Stimulated activated CD8-positive, alpha-beta memory T cell treated with anti-CD3 and anti-CD28 coated beads, Interleukin-4, amount 100 ng/mL, for 1 hour (primary cell): ENCODE results near the gene ARHGAP32.

Source experiments
- DNase-seq, 2 donors: peaks; one replicate each; pipeline ENCODE4 v3.0.0-alpha.2; 2020; ENCODE audit warnings: low read depth in 2 of 2, low spot score in 1 of 2

ARHGAP32 gene

DNA sequence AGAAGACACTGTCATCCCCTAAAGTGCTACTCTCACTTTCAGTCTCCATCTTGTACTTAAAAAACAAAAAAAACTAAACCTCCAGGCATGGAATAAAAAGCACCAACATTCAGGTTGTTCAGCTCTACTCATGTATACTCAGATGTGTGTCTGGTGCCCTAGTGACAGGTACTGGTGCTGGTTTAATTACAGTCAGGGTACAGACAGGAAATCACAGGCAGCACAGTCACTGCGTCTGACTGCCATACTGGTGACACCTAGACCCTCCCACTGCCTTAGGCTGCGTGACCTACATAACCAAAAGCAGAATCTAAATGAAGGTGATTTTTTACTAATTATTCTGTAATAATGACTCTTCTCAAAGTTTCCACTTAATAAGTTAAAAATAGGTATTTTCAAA, at the start of gene ARHGAP32:
ARHGAP32 (minus strand) TSS at position 176 of the 400 bp plus-strand sequence; CDS start at position 49, 127 bp downstream.
- DNase-seq: no peak

DNA sequence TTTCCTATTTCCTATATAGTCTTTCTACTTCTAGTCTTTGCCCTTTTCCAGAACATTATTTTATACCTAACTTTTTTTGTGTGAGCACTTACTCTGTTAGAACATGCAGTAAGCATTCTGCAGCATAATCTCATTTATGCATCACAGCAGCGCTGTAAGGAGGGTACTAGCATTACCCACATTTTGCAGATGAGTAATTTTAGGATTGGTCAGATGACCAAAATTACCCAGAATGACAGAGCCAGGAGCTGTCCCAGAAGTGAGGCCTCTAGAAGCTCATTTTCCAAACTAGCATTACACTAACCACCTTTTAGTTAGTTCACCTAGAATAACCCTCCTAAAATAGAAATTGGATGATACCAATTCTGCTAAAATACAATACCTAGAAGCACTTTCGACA, 47.1 kb upstream of the ARHGAP32 start:
- DNase-seq: no peak

- DNase-seq: no peak
Observed at GRCh38 chr11:129237880-129238638, 45.9 kb upstream of the ARHGAP32 start.

DNA sequence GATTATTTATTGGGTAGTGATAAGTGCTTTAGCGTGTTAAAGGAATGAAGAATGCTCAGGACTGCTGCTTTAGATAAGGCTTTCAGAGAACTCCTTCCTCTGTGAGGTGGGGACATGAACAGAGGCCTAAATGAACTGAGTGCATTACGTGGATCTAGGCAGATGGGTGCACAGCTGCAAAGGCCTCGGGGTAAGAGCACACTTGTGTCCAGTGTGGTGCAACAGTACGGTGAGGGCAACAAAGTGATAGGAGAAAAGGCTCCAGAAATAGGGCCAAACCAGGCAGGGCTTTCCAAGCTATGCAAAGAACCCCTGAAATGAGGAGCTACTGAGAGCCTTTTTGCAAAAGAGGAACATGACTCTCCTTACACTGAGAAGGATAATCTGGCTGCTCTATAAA, 45.3 kb upstream of the ARHGAP32 start:
- DNase-seq: no peak

GRCh38 chr11:129236850-129237249, 44.7 kb upstream of the ARHGAP32 start:
- DNase-seq: no peak

GRCh38 chr11:129234978-129235377, 42.9 kb upstream of the ARHGAP32 start:
- no peak for DNase-seq

GRCh38 chr11:129230006-129230405, 37.9 kb upstream of the ARHGAP32 start:
- no peak for DNase-seq

- no peak for DNase-seq
Observed at GRCh38 chr11:129226207-129226798, 34.2 kb upstream of the ARHGAP32 start.

- DNase-seq: no peak
Observed at GRCh38 chr11:129225190-129225589, 33.1 kb upstream of the ARHGAP32 start.

- no peak for DNase-seq
Observed at GRCh38 chr11:129224538-129224937, 32.4 kb upstream of the ARHGAP32 start.

DNA sequence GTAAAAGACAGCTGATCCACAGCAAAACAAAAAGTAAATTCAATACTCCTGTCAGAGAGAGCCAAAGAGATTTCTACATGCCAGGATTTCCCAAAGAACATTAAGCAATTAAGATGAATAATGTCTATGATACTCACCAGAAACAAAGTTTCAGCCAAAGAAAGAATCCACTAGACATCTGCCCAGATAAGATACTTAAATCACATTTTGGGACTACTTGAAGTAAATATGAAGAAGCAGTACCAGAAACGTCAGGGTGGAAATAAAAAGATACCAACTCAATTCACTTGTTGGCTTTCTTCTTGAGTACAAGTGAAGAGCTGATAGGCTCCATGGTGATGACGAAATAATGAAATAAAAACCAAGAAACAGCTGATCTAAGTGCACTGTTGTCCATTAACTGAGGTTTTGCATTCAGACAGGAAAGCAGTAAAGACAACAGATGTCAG, 31.6 kb upstream of the ARHGAP32 start:
- DNase-seq: no peak

DNA sequence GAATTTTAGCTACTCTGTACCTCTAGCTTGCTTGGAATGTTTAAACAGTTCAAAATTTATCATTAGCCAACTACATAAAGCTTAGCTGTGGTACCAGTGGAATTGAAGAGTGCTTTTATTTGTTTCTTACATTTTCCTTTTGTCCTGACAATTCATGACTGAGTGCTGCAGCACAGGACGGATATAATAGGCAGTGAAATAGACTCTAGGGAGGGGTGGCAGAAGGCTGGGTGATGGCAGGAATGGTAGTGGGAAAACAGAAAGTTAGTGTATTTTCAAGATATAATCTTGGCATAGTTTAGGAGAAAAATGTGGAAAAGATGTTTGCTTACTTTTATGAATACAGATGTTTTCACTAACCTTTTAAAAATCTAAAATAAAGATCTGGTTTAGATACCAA, 31.1 kb upstream of the ARHGAP32 start:
- no peak for DNase-seq

DNA sequence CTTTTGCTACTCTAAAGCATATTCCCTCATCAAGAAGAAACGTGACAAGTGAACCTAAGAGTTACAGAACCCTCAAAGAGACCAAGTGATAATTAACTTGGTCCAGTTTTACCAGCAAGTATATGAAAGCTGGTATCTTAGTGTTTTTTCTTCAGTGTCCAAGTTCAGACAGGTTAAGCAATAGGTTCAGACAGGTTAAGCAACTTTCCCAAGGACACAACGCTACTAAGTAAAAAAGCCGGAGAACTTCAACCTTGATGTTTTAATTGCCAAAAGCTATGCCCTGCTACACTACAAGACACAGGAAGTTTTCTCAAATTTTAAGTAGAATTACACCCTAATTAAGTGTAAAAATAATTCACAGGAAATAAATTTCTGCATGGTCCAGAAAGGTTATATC, 30.0 kb upstream of the ARHGAP32 start:
- no peak for DNase-seq

GRCh38 chr11:129215506-129216245, 23.6 kb upstream of the ARHGAP32 start:
- no peak for DNase-seq

- no peak for DNase-seq
Observed at GRCh38 chr11:129214710-129215295, 22.7 kb upstream of the ARHGAP32 start.

- no peak for DNase-seq
Observed at GRCh38 chr11:129213261-129213660, 21.1 kb upstream of the ARHGAP32 start.

GRCh38 chr11:129211397-129211796, 19.3 kb upstream of the ARHGAP32 start:
- DNase-seq: no peak

GRCh38 chr11:129210831-129211181, 18.7 kb upstream of the ARHGAP32 start:
- no peak for DNase-seq

GRCh38 chr11:129209891-129210830, 18.0 kb upstream of the ARHGAP32 start:
- no peak for DNase-seq

DNA sequence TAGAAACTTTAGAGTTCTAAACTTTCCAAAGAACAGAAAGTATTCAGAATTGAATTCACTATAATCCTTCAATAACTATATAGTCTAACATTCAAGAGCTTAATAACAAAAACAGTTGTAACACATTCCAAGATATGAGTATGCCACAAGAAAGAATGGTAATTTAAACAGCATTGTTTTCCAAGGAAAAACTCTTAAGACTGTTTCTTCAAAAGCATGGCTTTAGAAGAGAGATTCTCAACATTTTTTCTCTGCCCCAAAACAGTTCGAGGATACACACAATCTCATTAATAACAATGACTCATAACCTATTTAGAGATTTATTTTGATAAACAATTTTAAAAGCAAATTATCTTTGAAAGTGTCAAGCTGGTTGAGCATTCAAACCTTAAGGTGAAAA, 16.7 kb upstream of the ARHGAP32 start:
- no peak for DNase-seq
